ENCODE measurements around the gene PCP2. TPM values are rescaled to one million over a fixed set of nuclear protein-coding genes. Genes with fewer than 3 reads are reported as not detected.

Gene PCP2
- total and polyA plus RNA-seq, 2 of the 13 experiments (the other 11 are each of a cell fraction or from before 2014, with no cell fraction given): 0.62 TPM; not detected in 1

GRCh38 chr19:7629347-7630054, 4.0 kb downstream of the PCP2 start, which contains the start of the genes PET100 and XAB2 (continued):
- TF ChIP-seq ZNF513 (CRISPR knock-in tag; conservative IDR thresholded peaks at IDR 0.05) (no peak), PPARG (CRISPR knock-in tag; conservative IDR thresholded peaks at IDR 0.05) (no peak), ZMYM2 (CRISPR knock-in tag; IDR thresholded peaks at IDR 0.05) (0 out of 2 replicates have a peak, but pooled peaks have one; percentile 26), ZNF563 (CRISPR knock-in tag; IDR thresholded peaks at IDR 0.05) (0 out of 2 replicates have a peak, but pooled peaks have one; percentile 52), ARNT (IDR thresholded peaks at IDR 0.05) (no peak), SIN3B (IDR thresholded peaks at IDR 0.05; ENCODE audit: low read length) (peak; percentile 96), ZNF292 (CRISPR knock-in tag; IDR thresholded peaks at IDR 0.05; ENCODE audit: borderline replicate concordance, low read depth) (no peak), ZNF446 (CRISPR knock-in tag; IDR thresholded peaks at IDR 0.05) (no peak), ZNF660 (CRISPR knock-in tag; IDR thresholded peaks at IDR 0.05; ENCODE audit: borderline replicate concordance, low read depth) (no peak), ZNF704 (CRISPR knock-in tag; IDR thresholded peaks at IDR 0.05; ENCODE audit: borderline replicate concordance) (peak; percentile 54; the same call in 1 of the 2 replicates), BCL3 (CRISPR knock-in tag; IDR thresholded peaks at IDR 0.05) (0 out of 2 replicates have a peak, but pooled peaks have one; percentile 46), ZNF850 (CRISPR knock-in tag; conservative IDR thresholded peaks at IDR 0.05) (no peak), ZNF550 (CRISPR knock-in tag; IDR thresholded peaks at IDR 0.05; ENCODE audit: borderline replicate concordance) (no peak), ZGPAT (CRISPR knock-in tag; IDR thresholded peaks at IDR 0.05) (peak; percentile 36; the same call in 1 of the 2 replicates), HMGXB3 (CRISPR knock-in tag; IDR thresholded peaks at IDR 0.05; ENCODE audit: borderline replicate concordance) (peak; percentile 100), CREBL2 (CRISPR knock-in tag; IDR thresholded peaks at IDR 0.05; ENCODE audit: borderline replicate concordance) (no peak), FOXK2 (IDR thresholded peaks at IDR 0.05) (peak; percentile 93), NCOA5 (CRISPR knock-in tag; IDR thresholded peaks at IDR 0.05) (no peak), ZNF264 (CRISPR knock-in tag; IDR thresholded peaks at IDR 0.05) (peak; percentile 57; the same call in 1 of the 2 replicates)
